Head of caudate nucleus (tissue), 42 donors: ENCODE data around the gene OCIAD2.
"Not testable (repeated sequence)": the region's sequence is repeated elsewhere in the genome, so short reads cannot be mapped to it uniquely, and the experiment has no call there.

Experiments used
- DNase-seq, 42 donors: peaks; one replicate each; pipeline versions ENCODE4 v3.0.0 to v3.0.0-alpha.2; 2020 to 2021; ENCODE audit warnings: mixed read lengths in 7 of 42
- intact Hi-C: fragments of 100-400 bp; cut with DNase I; formaldehyde crosslinking; loops from one replicate; pipeline ENCODE4 v1.15.0; 2022

Gene OCIAD2

GRCh38 chr4:48906206-48907173 lies at the start of gene OCIAD2:
Gene OCIAD2, minus strand, starts transcription at chr4:48906774. Its CDS starts 2,225 bp downstream, at chr4:48904549.
- intact Hi-C loops: no loop called here
- DNase-seq: peak; percentile 20 to 81 (median 55)

GRCh38 chr4:48954314-48954713 lies 47.7 kb upstream of the OCIAD2 start:
- DNase-seq: no peak
- intact Hi-C loops: no loop called here

DNA sequence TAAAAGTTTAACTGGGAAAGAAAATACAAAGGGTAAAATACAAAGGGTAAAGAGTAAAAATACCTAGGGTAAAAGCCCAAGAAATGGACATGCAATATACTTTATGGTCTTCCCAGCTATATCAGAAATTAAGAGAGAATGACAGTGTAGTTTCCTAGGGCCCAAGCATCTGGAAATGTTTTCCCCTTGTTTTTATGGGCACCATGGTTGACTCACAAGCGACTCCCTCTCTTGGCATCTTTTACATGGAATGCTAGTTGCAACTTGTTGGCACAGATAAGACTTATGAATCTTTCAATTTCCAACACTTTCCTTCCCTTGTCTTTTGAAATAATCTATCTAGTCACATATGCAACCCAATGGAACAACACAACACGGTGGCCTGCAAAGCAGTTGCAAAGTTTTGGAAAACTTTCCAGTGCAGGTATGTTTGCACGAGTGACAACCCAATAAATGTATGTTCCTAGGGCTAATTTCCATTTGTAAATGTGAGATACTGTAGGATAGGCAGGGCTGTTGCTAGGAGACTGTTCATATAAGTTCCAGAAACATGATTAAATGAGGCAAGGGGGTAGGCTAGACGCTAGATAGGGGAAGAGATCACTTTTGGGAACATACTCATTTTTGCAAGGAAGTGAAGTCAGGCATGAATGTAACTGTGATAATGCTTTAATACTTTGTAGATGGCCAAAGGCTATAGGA lies 43.1 kb upstream of the OCIAD2 start:
- DNase-seq: no peak
- intact Hi-C loops: no loop called here

GRCh38 chr4:48949086-48949485 lies 42.5 kb upstream of the OCIAD2 start:
- DNase-seq: no peak
- intact Hi-C loops: no loop called here

GRCh38 chr4:48947731-48948130 lies 41.2 kb upstream of the OCIAD2 start:
- no peak for DNase-seq
- intact Hi-C loops: no loop called here

DNA sequence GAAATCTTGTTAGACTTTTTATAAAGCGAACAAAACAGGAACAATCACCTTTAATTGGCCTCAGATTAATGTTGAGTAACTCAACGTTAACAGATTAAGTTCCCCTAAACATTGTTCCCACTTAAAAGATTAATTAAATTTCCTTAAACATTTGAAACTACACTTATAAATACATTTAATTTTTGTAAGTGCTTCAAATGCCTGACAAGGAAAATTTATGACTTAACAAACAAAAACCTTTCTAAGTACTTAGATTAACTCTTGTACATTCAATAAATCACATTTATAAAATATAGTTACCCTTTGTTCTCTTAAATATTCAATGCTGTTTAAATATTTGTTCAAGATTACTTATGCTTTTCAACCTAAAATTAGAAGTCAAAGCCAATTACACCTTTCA lies 39.4 kb upstream of the OCIAD2 start:
- no peak for DNase-seq

GRCh38 chr4:48944756-48945241 lies 38.2 kb upstream of the OCIAD2 start:
- peak in 6 of 42 donors; percentile 8 to 40 (median 22) for DNase-seq
- intact Hi-C loops: no loop called here

More for the DNA sequence above, 39.4 kb upstream of the OCIAD2 start:
- intact Hi-C loops: no loop called here

GRCh38 chr4:48944252-48944651 lies 37.7 kb upstream of the OCIAD2 start:
- no peak for DNase-seq
- intact Hi-C loops: no loop called here

DNA sequence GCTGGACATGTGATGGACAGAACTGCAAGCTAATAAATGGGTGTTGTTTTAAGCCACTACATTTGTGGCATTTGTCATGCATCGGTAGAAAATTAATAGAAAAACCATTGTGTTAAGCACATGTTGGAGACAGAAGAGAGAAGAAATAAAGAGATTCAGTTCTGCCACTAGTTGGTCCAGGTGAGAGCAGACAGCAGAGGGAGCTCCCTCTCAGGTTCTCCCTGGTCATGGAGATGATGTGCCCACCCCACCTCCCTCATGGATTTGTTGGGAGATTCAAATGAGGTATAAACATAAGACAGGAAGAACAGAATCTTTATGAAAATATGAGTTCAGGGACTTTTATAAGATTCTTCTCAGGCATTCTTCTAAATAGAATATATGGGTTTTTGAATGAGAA lies 36.8 kb upstream of the OCIAD2 start:
- DNase-seq: no peak
- intact Hi-C loops: no loop called here

- intact Hi-C loops: no loop called here
- DNase-seq: peak in 12 of 42 donors; percentile 8 to 62 (median 18)
These were observed 33.2 kb upstream of the OCIAD2 start for GRCh38 chr4:48939785-48940184.

DNA sequence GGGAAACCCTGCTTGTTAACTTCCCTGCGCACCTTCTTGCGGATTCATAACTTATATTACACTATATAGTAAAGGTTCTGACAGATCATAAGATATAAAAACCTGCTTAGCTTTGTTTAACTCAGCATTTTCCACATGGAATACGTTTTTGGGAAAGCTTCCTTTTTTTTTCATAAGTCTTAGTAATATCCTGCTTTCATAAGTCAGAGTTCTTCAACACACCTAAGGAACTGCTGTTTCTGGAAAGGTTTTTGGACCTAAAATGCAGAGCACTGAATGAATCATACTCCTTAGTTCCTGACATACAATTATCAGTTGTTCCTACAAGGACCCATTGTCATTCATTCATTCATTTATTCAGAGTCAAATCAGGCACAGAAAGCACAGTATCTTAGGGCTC lies 32.3 kb upstream of the OCIAD2 start:
- no peak for DNase-seq
- intact Hi-C loops: no loop called here

DNA sequence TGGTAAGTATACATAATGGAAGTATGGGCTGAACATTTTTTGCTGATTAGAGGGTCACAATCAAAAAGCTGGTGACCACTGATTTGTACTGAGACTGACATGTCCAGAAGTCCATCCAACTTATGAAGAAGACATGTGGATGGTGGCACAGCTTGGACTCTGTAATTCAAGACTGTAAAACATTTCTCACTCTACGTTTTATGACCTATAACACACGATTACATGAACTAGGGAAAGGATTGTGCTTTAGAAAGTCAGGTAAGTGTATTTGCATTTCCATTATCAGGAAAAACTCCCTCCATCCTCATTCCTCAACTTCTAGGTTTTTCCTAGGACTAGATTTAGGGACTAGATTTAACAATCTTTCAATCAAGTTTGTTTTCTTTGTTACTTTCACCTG lies 30.5 kb upstream of the OCIAD2 start:
- intact Hi-C loops: no loop called here
- no peak for DNase-seq

DNA sequence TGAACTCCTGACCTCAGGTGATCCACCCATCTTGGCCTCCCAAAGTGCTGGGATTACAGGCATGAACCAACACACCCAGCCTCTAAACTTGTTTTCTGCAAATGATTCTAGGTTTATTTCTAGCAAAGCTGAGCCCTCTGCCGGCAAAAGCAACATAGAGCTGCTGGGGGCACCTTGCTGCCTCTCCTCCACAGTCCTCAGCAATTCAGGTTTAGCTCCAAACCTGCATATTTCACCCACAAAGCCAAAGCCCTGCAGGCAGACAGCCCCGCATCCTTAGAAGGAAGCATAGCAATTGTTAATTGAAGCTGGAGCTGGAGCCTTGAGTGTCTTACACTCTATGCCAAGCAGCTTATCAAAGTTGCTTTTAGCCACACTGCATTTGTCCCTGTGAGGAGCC lies 24.9 kb upstream of the OCIAD2 start:
- DNase-seq: no peak
- intact Hi-C loops: no loop called here

DNA sequence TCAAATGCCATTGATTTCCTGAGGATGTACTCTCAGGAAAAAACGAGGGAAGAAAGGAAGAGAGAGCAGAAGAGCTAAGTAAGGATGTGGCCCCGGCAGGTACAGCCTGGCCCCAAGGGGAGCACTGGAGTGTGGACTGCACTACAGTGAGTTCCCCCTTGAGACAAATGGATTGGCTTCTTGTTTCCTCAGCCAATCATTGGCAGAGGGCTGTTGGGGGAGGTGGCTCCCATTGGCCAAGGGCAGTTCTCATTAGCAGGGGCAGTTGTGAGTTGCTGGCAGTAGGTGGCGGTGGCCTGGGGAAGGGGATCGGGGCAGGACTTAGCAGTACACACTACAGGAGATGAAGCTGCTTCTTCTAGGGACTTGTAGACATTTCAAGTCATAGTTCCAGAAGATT lies 24.1 kb upstream of the OCIAD2 start:
- no peak for DNase-seq
- intact Hi-C loops: no loop called here

GRCh38 chr4:48924416-48924815 lies 17.8 kb upstream of the OCIAD2 start:
- intact Hi-C loops: no loop called here
- DNase-seq: no peak

GRCh38 chr4:48923065-48923464 lies 16.5 kb upstream of the OCIAD2 start:
- intact Hi-C loops, DNase-seq: not testable (repeated sequence)

- intact Hi-C loops: no loop called here
These were observed 7.7 kb upstream of the OCIAD2 start for GRCh38 chr4:48914311-48914710.

DNA sequence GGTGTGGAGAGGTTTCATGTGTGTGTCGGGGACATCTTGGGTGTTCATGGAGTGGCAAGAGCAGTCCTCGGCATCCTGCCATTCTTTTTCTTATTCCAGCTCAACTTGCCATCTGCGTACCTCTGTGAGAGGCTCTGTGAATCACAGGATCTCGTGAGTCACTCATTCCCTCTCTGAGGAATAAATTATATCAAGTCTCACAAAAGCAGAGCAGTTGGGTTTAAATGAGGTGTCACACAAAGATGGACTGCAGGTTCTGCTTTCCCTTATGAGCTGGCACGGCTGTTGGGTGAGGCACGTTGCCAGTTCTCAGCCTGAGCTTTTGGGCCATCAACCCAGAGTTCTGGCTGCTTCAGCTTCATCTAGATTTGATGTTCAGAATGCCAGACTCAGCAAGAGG lies 6.8 kb upstream of the OCIAD2 start:
- DNase-seq: peak in 28 of 42 donors; percentile 11 to 81 (median 47)
- intact Hi-C loops: no loop called here

More at GRCh38 chr4:48914311-48914710, 7.7 kb upstream of the OCIAD2 start:
- peak in 10 of 42 donors; percentile 10 to 67 (median 44) for DNase-seq

- no peak for DNase-seq
- intact Hi-C loops: no loop called here
These were observed 5.8 kb upstream of the OCIAD2 start for GRCh38 chr4:48912349-48912748.

- no peak for DNase-seq
- intact Hi-C loops: no loop called here
These were observed 3.9 kb upstream of the OCIAD2 start for GRCh38 chr4:48910511-48910910.
